Body of pancreas (tissue), 4 donors: Measurements from ENCODE around the gene NEUROG3.

Experiments used
- CTCF ChIP-seq, 7 experiments: fragments of 450-650 bp in 4 of 7; fragments of 200-600 bp in 3 of 7; sonication (generic) in 3 of 7; IDR thresholded peaks; one replicate each; pipeline ENCODE4 v1.5.1; 2016 to 2019; ENCODE audit warnings: antibody characterized with exemption in 7 of 7
- POLR2A ChIP-seq, 3 donors: fragments of 450-650 bp; IDR thresholded peaks; one replicate each; pipeline ENCODE4 v1.6.1; 2016; ENCODE audit warnings: antibody characterized with exemption in 3 of 3, mild to moderate bottlenecking in 2 of 3

- TF ChIP-seq CTCF (IDR thresholded peaks at IDR 0.05), result no peak
- TF ChIP-seq POLR2A (IDR thresholded peaks at IDR 0.05), result no peak
Observed at GRCh38 chr10:69612760-69613159, 39.5 kb upstream of the NEUROG3 start.
